ENCODE results near the gene OIP5. TPM values are rescaled to one million over a fixed set of nuclear protein-coding genes. Genes with fewer than 3 reads are reported as not detected.

OIP5 gene
- total RNA-seq, 1 donor from 2014 or later = 2.7 TPM

- H3K27me3 ChIP-seq (ENCODE audit: control insufficient read depth, insufficient read depth, low read length) = no peaks in the 10 kb centered on the region
- DNase-seq (ENCODE audit: low read depth) = no peak
- H3K36me3 ChIP-seq (ENCODE audit: control insufficient read depth, insufficient read depth, low read length) = no peaks in the 10 kb centered on the region
- no peak for TF ChIP-seq CTCF (IDR thresholded peaks at IDR 0.05; ENCODE audit: insufficient read depth, low read length, poor library complexity, severe bottlenecking)
- no peak overlapping the region for H3K4me3 ChIP-seq (ENCODE audit: low read depth, low read length)
Observed at GRCh38 chr15:41259546-41260189, 72.7 kb downstream of the OIP5 start.

Other genes with a start within 250 kb of the OIP5 start
- 26.7 and 58.7 TPM in 2 replicates for gene INO80, start 216.3 kb downstream of the OIP5 start, total RNA-seq
- gene EXD1, start 101.8 kb downstream of the OIP5 start, total RNA-seq = 0.17 TPM in 1 of 2 replicates, not detected in the other
- 127 and 156 TPM in 2 replicates for gene CHP1, start 101.3 kb downstream of the OIP5 start, total RNA-seq
- 15.1 and 21.3 TPM in 2 replicates for gene NUSAP1, start 290 bp upstream of the OIP5 start, total RNA-seq
- gene NDUFAF1, start 69.9 kb upstream of the OIP5 start, total RNA-seq = 18.2 and 27.3 TPM in 2 replicates
- gene RTF1, start 84.5 kb upstream of the OIP5 start, total RNA-seq = 21.3 and 27.9 TPM in 2 replicates
- 115 and 117 TPM in 2 replicates for gene ITPKA, start 161.3 kb upstream of the OIP5 start, total RNA-seq
- 7.9 and 11.5 TPM in 2 replicates for gene LTK, start 181.2 kb upstream of the OIP5 start, total RNA-seq
- 30.8 and 48.9 TPM in 2 replicates for gene RPAP1, start 211.7 kb upstream of the OIP5 start, total RNA-seq
- 5.2 and 10.7 TPM in 2 replicates for gene TYRO3, start 226.6 kb upstream of the OIP5 start, total RNA-seq